D721Med (cell line): Measurements from ENCODE around the gene DSC3.
"Not testable (repeated sequence)": the region's sequence is repeated elsewhere in the genome, so short reads cannot be mapped to it uniquely, and the experiment has no call there.

Source experiments
- DNase-seq: peaks from one replicate; pipeline ENCODE4 v3.0.0; 2011; ENCODE audit warnings: low spot score; ENCODE audit not compliant: insufficient read length
- FAIRE-seq: peaks from 2 replicates; lab custom pipeline; 2011; peaks lifted over from hg19 to GRCh38; lab: Jason Lieb, UNC
- CTCF ChIP-seq: IDR thresholded peaks from 2 replicates; pipeline ENCODE4 v1.5.1; 2012; ENCODE audit warnings: mild to moderate bottlenecking, control low read depth; ENCODE audit not compliant: insufficient read depth; ENCODE audit errors: missing control alignments

DSC3 gene

GRCh38 chr18:30992231-30992630 lies 50.3 kb downstream of the DSC3 start:
- FAIRE-seq (no peak), DNase-seq (no peak)
- TF ChIP-seq CTCF = no peak

- DNase-seq (no peak), FAIRE-seq (no peak)
- TF ChIP-seq CTCF = no peak
Observed at GRCh38 chr18:30991397-30991796, 51.1 kb downstream of the DSC3 start.

GRCh38 chr18:30989141-30989540 lies 53.4 kb downstream of the DSC3 start:
- DNase-seq = no peak
- FAIRE-seq = no peak
- TF ChIP-seq CTCF = no peak

- no peak for DNase-seq
- TF ChIP-seq CTCF = no peak
- no peak for FAIRE-seq
Observed at GRCh38 chr18:30988440-30988839, 54.1 kb downstream of the DSC3 start.

GRCh38 chr18:30987467-30988241 lies 54.9 kb downstream of the DSC3 start:
- DNase-seq = no peak
- no peak for FAIRE-seq
- no peak for TF ChIP-seq CTCF

GRCh38 chr18:30985753-30986152 lies 56.8 kb downstream of the DSC3 start:
- no peak for TF ChIP-seq CTCF
- FAIRE-seq = no peak

GRCh38 chr18:30982285-30982992 lies 60.1 kb downstream of the DSC3 start:
- TF ChIP-seq CTCF = no peak
- no peak for FAIRE-seq
- DNase-seq = no peak

More at GRCh38 chr18:30985753-30986152, 56.8 kb downstream of the DSC3 start:
- DNase-seq = no peak

- not testable (repeated sequence) for DNase-seq, FAIRE-seq
Observed at GRCh38 chr18:30978091-30978490, 64.5 kb downstream of the DSC3 start.
